HEK293T (cell line): Measurements from ENCODE around the gene ARL15.

Source experiments
- CTCF ChIA-PET: fragments of 350-600 bp; formaldehyde crosslinking; extraction: SDS; loops from one replicate; lab custom pipeline; 2021; ENCODE audit warnings: antibody characterized with exemption, inconsistent platforms; lab: Yijun Ruan, JAX
- POLR2A ChIA-PET: fragments of 350-600 bp; formaldehyde crosslinking; extraction: SDS; loops from one replicate; lab custom pipeline; 2020; ENCODE audit warnings: antibody characterized with exemption, inconsistent platforms; lab: Yijun Ruan, JAX
- DNase-seq: peaks from one replicate; pipeline ENCODE4 v3.0.0; 2012; ENCODE audit warnings: mixed read lengths; ENCODE audit errors: extremely low spot score
- ARNT ChIP-seq: fragments of 450-650 bp; IDR thresholded peaks from 2 replicates; pipeline ENCODE4 v1.6.1; 2017; ENCODE audit warnings: mild to moderate bottlenecking
- BHLHE40 ChIP-seq: fragments of 450-650 bp; IDR thresholded peaks from 2 replicates; pipeline ENCODE4 v1.6.1; 2016; ENCODE audit warnings: mild to moderate bottlenecking, moderate library complexity, borderline replicate concordance
- CTBP1 ChIP-seq: fragments of 450-650 bp; IDR thresholded peaks from 2 replicates; pipeline ENCODE4 v1.6.1; 2016; ENCODE audit warnings: borderline replicate concordance
- ELF4 ChIP-seq: fragments of 450-650 bp; IDR thresholded peaks from 2 replicates; pipeline ENCODE4 v1.6.1; 2017; ENCODE audit warnings: antibody characterized with exemption
- FOXA1 ChIP-seq: fragments of 450-650 bp; IDR thresholded peaks from 2 replicates; pipeline ENCODE4 v1.6.1; 2016; ENCODE audit warnings: mild to moderate bottlenecking
- FOXK2 ChIP-seq: fragments of 450-650 bp; IDR thresholded peaks from 2 replicates; pipeline ENCODE4 v1.6.1; 2016; ENCODE audit warnings: mild to moderate bottlenecking
- FOXM1 ChIP-seq: fragments of 450-650 bp; IDR thresholded peaks from 2 replicates; pipeline ENCODE4 v1.6.1; 2017; ENCODE audit warnings: mild to moderate bottlenecking, borderline replicate concordance
- HDGF ChIP-seq: fragments of 450-650 bp; IDR thresholded peaks from 2 replicates; pipeline ENCODE4 v1.6.1; 2017; ENCODE audit warnings: antibody characterized with exemption, borderline replicate concordance
- L3MBTL2 ChIP-seq: fragments of 450-650 bp; conservative IDR thresholded peaks from 2 replicates; pipeline ENCODE4 v1.6.1; 2016; ENCODE audit warnings: mild to moderate bottlenecking
- LEF1 ChIP-seq: fragments of 450-650 bp; IDR thresholded peaks from 2 replicates; pipeline ENCODE4 v1.6.1; 2017; ENCODE audit warnings: mild to moderate bottlenecking, borderline replicate concordance
- NFRKB ChIP-seq: fragments of 450-650 bp; IDR thresholded peaks from 2 replicates; pipeline ENCODE4 v1.6.1; 2016; ENCODE audit warnings: mild to moderate bottlenecking, moderate library complexity
- SP1 ChIP-seq: fragments of 450-650 bp; IDR thresholded peaks from 2 replicates; pipeline ENCODE4 v1.6.1; 2017
- SUZ12 ChIP-seq: fragments of 450-650 bp; IDR thresholded peaks from 2 replicates; pipeline ENCODE4 v1.6.1; 2016; ENCODE audit warnings: mild to moderate bottlenecking
- TARDBP ChIP-seq: fragments of 450-650 bp; IDR thresholded peaks from 2 replicates; pipeline ENCODE4 v1.6.1; 2016
- ZNF384 ChIP-seq: fragments of 450-650 bp; IDR thresholded peaks from 2 replicates; pipeline ENCODE4 v1.6.1; 2016
- TF ChIP-seq, protein P1 (sequence below): fragments of 450-650 bp; IDR thresholded peaks from 2 replicates; pipeline ENCODE4 v1.6.1; 2016

Gene ARL15

GRCh38 chr5:54278979-54279717 is 31.2 kb downstream of the ARL15 start:
- ChIA-PET CTCF (no interaction called here), POLR2A (no interaction called here)
- DNase-seq, result no peak

GRCh38 chr5:54278036-54278830 is 32.1 kb downstream of the ARL15 start:
- no peak for DNase-seq
- POLR2A ChIA-PET, result no interaction called here
- CTCF ChIA-PET, result no interaction called here

More at GRCh38 chr5:54278979-54279717, 31.2 kb downstream of the ARL15 start:
- no peak for TF ChIP-seq CTBP1

GRCh38 chr5:54276048-54276447 is 34.3 kb downstream of the ARL15 start:
- TF ChIP-seq CTBP1 (no peak), BHLHE40 (no peak), HDGF (no peak), LEF1 (no peak), ELF4 (no peak), ARNT (no peak), SUZ12 (no peak), NFRKB (no peak), ZNF384 (no peak), TARDBP (no peak), FOXA1 (no peak), L3MBTL2 (no peak)
- ChIA-PET POLR2A (no interaction called here), CTCF (no interaction called here)
- no peak for DNase-seq

More at GRCh38 chr5:54278036-54278830, 32.1 kb downstream of the ARL15 start:
- no peak for TF ChIP-seq L3MBTL2
- no peak for TF ChIP-seq FOXA1
- TF ChIP-seq TARDBP, result no peak
- no peak for TF ChIP-seq SP1
- no peak for TF ChIP-seq CTBP1
- no peak for TF ChIP-seq FOXM1
- no peak for TF ChIP-seq LEF1
- TF ChIP-seq SUZ12, result no peak
- no peak for TF ChIP-seq ARNT
- no peak for TF ChIP-seq ELF4
- TF ChIP-seq, protein P1, sequence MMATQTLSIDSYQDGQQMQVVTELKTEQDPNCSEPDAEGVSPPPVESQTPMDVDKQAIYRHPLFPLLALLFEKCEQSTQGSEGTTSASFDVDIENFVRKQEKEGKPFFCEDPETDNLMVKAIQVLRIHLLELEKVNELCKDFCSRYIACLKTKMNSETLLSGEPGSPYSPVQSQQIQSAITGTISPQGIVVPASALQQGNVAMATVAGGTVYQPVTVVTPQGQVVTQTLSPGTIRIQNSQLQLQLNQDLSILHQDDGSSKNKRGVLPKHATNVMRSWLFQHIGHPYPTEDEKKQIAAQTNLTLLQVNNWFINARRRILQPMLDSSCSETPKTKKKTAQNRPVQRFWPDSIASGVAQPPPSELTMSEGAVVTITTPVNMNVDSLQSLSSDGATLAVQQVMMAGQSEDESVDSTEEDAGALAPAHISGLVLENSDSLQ, result no peak
- no peak for TF ChIP-seq HDGF
- no peak for TF ChIP-seq FOXK2
- TF ChIP-seq ZNF384, result no peak
- TF ChIP-seq BHLHE40, result no peak
- no peak for TF ChIP-seq NFRKB

DNA sequence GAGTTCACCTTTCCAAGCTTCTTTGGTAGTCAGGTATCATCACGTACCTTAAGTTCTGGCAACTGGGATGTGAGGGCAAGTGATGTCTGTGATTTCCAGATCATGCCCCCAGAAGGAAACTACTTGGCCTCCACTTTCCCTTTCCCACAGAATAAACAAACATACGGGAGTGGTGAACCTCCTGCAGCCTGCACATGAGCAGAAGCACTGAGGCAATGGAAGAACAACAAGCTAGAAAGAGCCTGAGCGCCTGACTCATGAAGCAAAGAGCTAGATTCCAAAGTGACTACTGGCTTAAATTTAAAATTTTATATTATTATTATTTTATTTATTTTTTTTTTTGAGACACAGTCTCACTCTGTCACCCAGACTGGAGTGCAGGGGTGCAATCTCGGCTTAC is 35.0 kb downstream of the ARL15 start:
- POLR2A ChIA-PET, result no interaction called here
- no peak for DNase-seq
- TF ChIP-seq FOXM1 (no peak), TARDBP (no peak)
- CTCF ChIA-PET, result no interaction called here

- ChIA-PET CTCF (no interaction called here), POLR2A (no interaction called here)
- DNase-seq, result no peak
- TF ChIP-seq LEF1 (no peak), FOXM1 (no peak), FOXK2 (no peak), ARNT (no peak), SP1 (no peak), CTBP1 (no peak), TARDBP (no peak), ELF4 (no peak), SUZ12 (no peak), BHLHE40 (no peak), HDGF (no peak)
- TF ChIP-seq, protein P1, result no peak
Measured at GRCh38 chr5:54274944-54275343, 35.4 kb downstream of the ARL15 start.

DNA sequence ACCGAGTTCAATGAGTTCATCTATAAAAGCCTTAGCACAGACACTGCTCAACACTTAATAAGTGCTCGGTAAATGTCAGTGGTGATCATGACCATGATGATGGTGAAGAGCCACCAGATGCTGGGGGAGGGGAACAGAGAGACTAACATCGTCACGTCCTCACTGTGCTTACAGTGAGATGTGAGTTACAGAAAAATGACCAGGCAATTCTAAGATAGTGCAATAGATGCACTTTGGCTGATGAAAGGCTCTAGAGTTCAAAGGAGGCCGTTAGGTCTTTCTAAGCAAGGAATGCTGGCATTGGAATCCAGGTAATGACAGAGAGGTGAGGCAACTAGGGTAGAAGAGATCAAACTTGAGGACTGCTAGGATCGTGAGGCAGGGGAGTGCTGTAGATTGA is 36.7 kb downstream of the ARL15 start:
- ChIA-PET CTCF (no interaction called here), POLR2A (no interaction called here)
- TF ChIP-seq ZNF384 (no peak), ARNT (no peak), SUZ12 (no peak), NFRKB (no peak), FOXM1 (no peak), FOXK2 (no peak), LEF1 (no peak)
- TF ChIP-seq, protein P1, result no peak
- no peak for DNase-seq
